OCI-LY1 (cell line): ENCODE data around the gene ZNF892.

Experiments used
- H2AFZ ChIP-seq: fragments of 200-600 bp; sonication (generic), shearing (Covaris generic); 2 replicates; pipeline ENCODE4 v1.6.0; 2014; ENCODE audit warnings: antibody characterized with exemption, mild to moderate bottlenecking, low read length
- H3F3A ChIP-seq: fragments of 200-600 bp; sonication (generic), shearing (Covaris generic); 2 replicates; pipeline ENCODE4 v1.6.0; 2014; ENCODE audit warnings: mild to moderate bottlenecking, antibody characterized with exemption, low read length, moderate library complexity; ENCODE audit not compliant: insufficient read depth
- H3K27ac ChIP-seq: fragments of 200-600 bp; sonication (generic); 2 replicates; pipeline ENCODE4 v1.5.1; 2014; ENCODE audit warnings: low read length, mixed run types, mild to moderate bottlenecking, low read depth; ENCODE audit not compliant: poor library complexity, severe bottlenecking
- H3K27me3 ChIP-seq: fragments of 200-600 bp; sonication (generic); 2 replicates; pipeline ENCODE4 v1.6.0; 2014; ENCODE audit warnings: antibody characterized with exemption, mild to moderate bottlenecking, low read length, moderate library complexity; ENCODE audit not compliant: insufficient read depth
- H3K36me3 ChIP-seq: fragments of 200-600 bp; sonication (generic); 2 replicates; pipeline ENCODE4 v1.6.1; 2014; ENCODE audit warnings: mild to moderate bottlenecking, antibody characterized with exemption, low read length, moderate library complexity, mixed read lengths; ENCODE audit not compliant: insufficient read depth
- H3K4me1 ChIP-seq: fragments of 200-600 bp; sonication (generic); 2 replicates; pipeline ENCODE4 v1.5.1; 2014; ENCODE audit warnings: mild to moderate bottlenecking, low read length, moderate library complexity; ENCODE audit not compliant: insufficient read depth, severe bottlenecking
- H3K4me2 ChIP-seq: fragments of 200-600 bp; sonication (generic), shearing (Covaris generic); 2 replicates; pipeline ENCODE4 v1.6.1; 2014; ENCODE audit warnings: low read length
- H3K4me3 ChIP-seq: fragments of 200-600 bp; sonication (generic); 2 replicates; pipeline ENCODE4 v1.5.1; 2014; ENCODE audit warnings: low read length, low read depth, mild to moderate bottlenecking, mixed read lengths; ENCODE audit not compliant: poor library complexity, severe bottlenecking
- H3K79me2 ChIP-seq: fragments of 200-600 bp; shearing (Covaris generic); 2 replicates; pipeline ENCODE4 v1.6.1; 2016; ENCODE audit warnings: mixed run types, low read length, mixed read lengths; ENCODE audit not compliant: insufficient read depth
- H3K9ac ChIP-seq: fragments of 200-600 bp; sonication (generic), shearing (Covaris generic); 2 replicates; pipeline ENCODE4 v1.6.1; 2014; ENCODE audit warnings: mild to moderate bottlenecking, low read length, mixed read lengths
- H3K9me2 ChIP-seq: fragments of 200-600 bp; sonication (generic), shearing (Covaris generic); 2 replicates; pipeline ENCODE4 v1.6.1; 2014; ENCODE audit warnings: low read depth, mild to moderate bottlenecking, low read length, mixed read lengths
- H3K9me3 ChIP-seq: fragments of 200-600 bp; shearing (Covaris generic); 2 replicates; pipeline ENCODE4 v1.6.1; 2014; ENCODE audit warnings: low read length, mixed read lengths
- H4K20me1 ChIP-seq: fragments of 200-600 bp; sonication (generic), shearing (Covaris generic); 2 replicates; pipeline ENCODE4 v1.6.0; 2016; ENCODE audit warnings: mild to moderate bottlenecking, low read length; ENCODE audit not compliant: insufficient read depth
- CTCF ChIP-seq: fragments of 200-600 bp; sonication (generic), shearing (Covaris generic); IDR thresholded peaks from 2 replicates; pipeline ENCODE4 v1.5.1; 2017; ENCODE audit warnings: mild to moderate bottlenecking, antibody characterized with exemption, low read length, moderate library complexity, mixed read lengths
- EZH2 ChIP-seq: fragments of 200-600 bp; sonication (generic), shearing (Covaris generic); IDR thresholded peaks from 2 replicates; pipeline ENCODE4 v1.8.0; 2017; ENCODE audit warnings: borderline replicate concordance, mixed run types, mild to moderate bottlenecking, antibody characterized with exemption, low read length, moderate library complexity, mixed read lengths

The ZNF892 gene

GRCh38 chr2:95231723-95232122, 24.4 kb downstream of the ZNF892 start:
- Histone ChIP-seq H3K4me2 (no peak overlapping the region), H3K9me2 (no peaks in the 10 kb centered on the region), H3K9ac (no peak overlapping the region), H3K4me1 (no peaks in the 10 kb centered on the region), H3K27me3 (no peaks in the 10 kb centered on the region), H4K20me1 (no peaks in the 10 kb centered on the region), H3K36me3 (no peaks in the 10 kb centered on the region), H2AFZ (no peak overlapping the region), H3K4me3 (no peak overlapping the region), H3F3A (no peaks in the 10 kb centered on the region), H3K9me3 (no peaks in the 10 kb centered on the region), H3K27ac (no peak overlapping the region), H3K79me2 (no peaks in the 10 kb centered on the region)
- TF ChIP-seq EZH2 (no peak), CTCF (peak; percentile 84)

GRCh38 chr2:95232232-95232631, 24.9 kb downstream of the ZNF892 start:
- TF ChIP-seq EZH2 (no peak), CTCF (no peak)
- H3K9me3 ChIP-seq = no peaks in the 10 kb centered on the region
- no peaks in the 10 kb centered on the region for H3K36me3 ChIP-seq
- H3K9ac ChIP-seq = no peak overlapping the region
- no peaks in the 10 kb centered on the region for H3K9me2 ChIP-seq
- no peak overlapping the region for H3K27ac ChIP-seq
- no peaks in the 10 kb centered on the region for H4K20me1 ChIP-seq
- no peaks in the 10 kb centered on the region for H3F3A ChIP-seq
- H3K4me1 ChIP-seq = no peaks in the 10 kb centered on the region
- no peak overlapping the region for H3K4me3 ChIP-seq
- H2AFZ ChIP-seq = no peak overlapping the region
- H3K79me2 ChIP-seq = no peaks in the 10 kb centered on the region
- H3K27me3 ChIP-seq = no peaks in the 10 kb centered on the region
- H3K4me2 ChIP-seq = no peak overlapping the region

- Histone ChIP-seq H3K4me2 (no peak overlapping the region), H3K9me2 (no peaks in the 10 kb centered on the region), H3K36me3 (no peaks in the 10 kb centered on the region), H3K27ac (no peak overlapping the region), H3K9ac (no peak overlapping the region), H3F3A (no peaks in the 10 kb centered on the region), H3K9me3 (no peaks in the 10 kb centered on the region), H3K4me1 (no peaks in the 10 kb centered on the region), H3K27me3 (no peaks in the 10 kb centered on the region), H2AFZ (no peak overlapping the region), H3K4me3 (no peak overlapping the region), H3K79me2 (no peaks in the 10 kb centered on the region), H4K20me1 (no peaks in the 10 kb centered on the region)
- TF ChIP-seq CTCF (no peak), EZH2 (no peak)
Measured at GRCh38 chr2:95234286-95234785, 27.0 kb downstream of the ZNF892 start.
